Measurements from ENCODE around the gene JAZF1.

JAZF1 gene

DNA sequence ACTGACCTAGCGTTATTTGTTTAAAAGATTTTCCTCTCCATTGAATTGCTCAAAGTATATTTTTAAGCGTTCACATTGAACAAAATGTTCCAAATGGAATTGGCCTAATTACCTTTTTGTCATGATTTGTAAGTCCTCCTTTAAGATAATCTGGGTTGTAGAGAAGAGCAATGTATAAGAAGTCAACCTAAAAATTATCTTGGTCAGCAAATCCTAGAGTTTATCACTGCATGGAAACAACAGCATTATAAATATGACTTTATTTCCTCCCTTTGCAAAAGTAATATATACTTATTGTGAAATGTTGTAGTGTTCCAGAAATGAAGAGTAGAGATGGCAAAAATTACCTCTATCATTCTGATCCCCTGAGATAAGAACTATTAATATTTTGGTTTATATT, 381.4 kb downstream of the JAZF1 start:
- no peak overlapping the region for H3K4me3 ChIP-seq (ENCODE audit: low read depth, low read length)
- TF ChIP-seq CTCF (IDR thresholded peaks at IDR 0.05; ENCODE audit: low read depth, low read length, missing control alignments): no peak
- DNase-seq (ENCODE audit: low read depth): no peak

GRCh38 chr7:27795977-27796376, 384.6 kb downstream of the JAZF1 start:
- no peak for DNase-seq (ENCODE audit: low read depth)
- no peak overlapping the region for H3K4me3 ChIP-seq (ENCODE audit: low read depth, low read length)
- no peak for TF ChIP-seq CTCF (IDR thresholded peaks at IDR 0.05; ENCODE audit: low read depth, low read length, missing control alignments)

GRCh38 chr7:27793780-27794179, 386.8 kb downstream of the JAZF1 start:
- no peak for DNase-seq (ENCODE audit: low read depth)
- no peak for TF ChIP-seq CTCF (IDR thresholded peaks at IDR 0.05; ENCODE audit: low read depth, low read length, missing control alignments)
- no peak overlapping the region for H3K4me3 ChIP-seq (ENCODE audit: low read depth, low read length)

GRCh38 chr7:27788437-27788836, 392.2 kb downstream of the JAZF1 start:
- no peak for DNase-seq (ENCODE audit: low read depth)
- no peak for TF ChIP-seq CTCF (IDR thresholded peaks at IDR 0.05; ENCODE audit: low read depth, low read length, missing control alignments)
- no peak overlapping the region for H3K4me3 ChIP-seq (ENCODE audit: low read depth, low read length)

DNA sequence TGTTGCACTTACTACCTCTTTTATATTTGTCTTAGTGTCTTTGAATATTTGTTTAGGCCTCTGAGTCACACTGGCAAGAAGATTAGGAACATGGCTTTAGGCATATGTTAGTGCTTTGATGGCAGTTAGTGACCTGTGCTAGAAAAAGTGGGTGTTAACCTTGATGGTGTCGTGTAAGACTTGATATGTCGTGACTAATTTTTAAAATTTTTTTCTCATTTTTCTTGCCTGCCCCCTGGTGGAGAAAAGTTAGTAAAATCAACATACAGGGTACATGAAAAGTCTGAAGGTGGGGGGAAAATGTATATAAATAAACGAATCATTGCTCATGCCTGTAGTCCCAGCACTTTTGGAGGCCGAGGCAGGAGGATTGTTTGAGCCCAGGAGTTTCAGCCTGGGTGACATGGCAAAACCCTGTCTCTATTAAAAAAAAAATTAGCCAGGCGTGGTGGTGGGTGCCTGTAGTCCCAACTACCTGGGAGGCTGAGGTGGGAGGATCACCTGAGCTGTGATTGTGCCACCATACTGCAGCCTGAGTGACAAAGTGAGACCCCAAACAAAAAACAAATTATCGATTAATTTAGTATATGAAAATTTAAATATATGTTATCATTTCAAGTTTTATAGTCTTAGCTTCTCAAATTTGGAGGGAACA, 396.1 kb downstream of the JAZF1 start:
- no peak overlapping the region for H3K4me3 ChIP-seq (ENCODE audit: low read depth, low read length)
- TF ChIP-seq CTCF (IDR thresholded peaks at IDR 0.05; ENCODE audit: low read depth, low read length, missing control alignments): peak; percentile 49
- no peak for DNase-seq (ENCODE audit: low read depth)

GRCh38 chr7:27782849-27783248, 397.7 kb downstream of the JAZF1 start:
- no peak overlapping the region for H3K4me3 ChIP-seq (ENCODE audit: low read depth, low read length)
- TF ChIP-seq CTCF (IDR thresholded peaks at IDR 0.05; ENCODE audit: low read depth, low read length, missing control alignments): no peak
- no peak for DNase-seq (ENCODE audit: low read depth)

GRCh38 chr7:27781188-27781587, 399.4 kb downstream of the JAZF1 start:
- DNase-seq (ENCODE audit: low read depth): no peak
- TF ChIP-seq CTCF (IDR thresholded peaks at IDR 0.05; ENCODE audit: low read depth, low read length, missing control alignments): no peak
- no peak overlapping the region for H3K4me3 ChIP-seq (ENCODE audit: low read depth, low read length)
